ENCODE results near the gene FGGY. TPM values are rescaled to one million over a fixed set of nuclear protein-coding genes. Genes with fewer than 3 reads are reported as not detected.

FGGY gene
- total RNA-seq, 1 experiment from 2014 or later: 17.8 TPM

DNA sequence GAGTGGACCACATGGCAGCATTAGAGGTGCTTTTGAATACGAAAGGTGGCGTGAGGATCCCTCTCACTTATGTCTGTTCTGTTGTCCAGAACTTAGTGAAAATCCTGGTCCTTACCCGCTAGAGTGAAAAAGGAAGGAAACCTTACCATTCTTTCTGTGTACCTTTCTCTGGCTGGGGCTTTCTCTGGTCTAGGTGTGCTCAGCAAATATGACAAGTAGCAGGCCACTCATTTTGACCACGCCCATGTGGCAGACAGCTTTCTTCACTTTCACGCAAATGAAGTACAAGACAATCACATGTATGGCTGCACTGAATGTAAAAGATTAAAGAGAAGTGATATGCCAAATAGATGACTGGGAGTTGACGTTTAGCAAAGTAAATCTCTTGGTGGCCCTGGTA lies 131.9 kb downstream of the FGGY start:
- DNase-seq: no peak
- Histone ChIP-seq H4K20me1 (ENCODE audit: insufficient read depth) (no peaks in the 10 kb centered on the region), H3K4me3 (no peak overlapping the region), H3K4me1 (replicated peaks; ENCODE audit: insufficient read depth) (peaks cover 52% of the 10 kb centered on the region), H3K9me2 (ENCODE audit: insufficient read depth) (no peaks in the 10 kb centered on the region), H3K4me2 (no peak overlapping the region), H3K79me2 (ENCODE audit: low read depth) (no peaks in the 10 kb centered on the region), H3K36me3 (ENCODE audit: low read depth) (no peaks in the 10 kb centered on the region), H2AFZ (no peak overlapping the region), H3K27me3 (ENCODE audit: insufficient read depth, low read depth) (no peaks in the 10 kb centered on the region), H3K9me3 (ENCODE audit: insufficient read depth, low read depth) (peaks cover 9% of the 10 kb centered on the region; the same call in 1 of the 2 replicates), H3K27ac (no peak overlapping the region), H3F3A (ENCODE audit: insufficient read depth, low read depth) (peaks cover 25% of the 10 kb centered on the region)
- ChIA-PET CTCF (no interaction called here), POLR2A (ENCODE audit: unreplicated experiment) (interaction anchor here (0.6 kb wide), 1 partner anchor 701 kb away, joined by 7 read pairs; no protein-coding TSS in a partner anchor)
- TF ChIP-seq, protein P1, sequence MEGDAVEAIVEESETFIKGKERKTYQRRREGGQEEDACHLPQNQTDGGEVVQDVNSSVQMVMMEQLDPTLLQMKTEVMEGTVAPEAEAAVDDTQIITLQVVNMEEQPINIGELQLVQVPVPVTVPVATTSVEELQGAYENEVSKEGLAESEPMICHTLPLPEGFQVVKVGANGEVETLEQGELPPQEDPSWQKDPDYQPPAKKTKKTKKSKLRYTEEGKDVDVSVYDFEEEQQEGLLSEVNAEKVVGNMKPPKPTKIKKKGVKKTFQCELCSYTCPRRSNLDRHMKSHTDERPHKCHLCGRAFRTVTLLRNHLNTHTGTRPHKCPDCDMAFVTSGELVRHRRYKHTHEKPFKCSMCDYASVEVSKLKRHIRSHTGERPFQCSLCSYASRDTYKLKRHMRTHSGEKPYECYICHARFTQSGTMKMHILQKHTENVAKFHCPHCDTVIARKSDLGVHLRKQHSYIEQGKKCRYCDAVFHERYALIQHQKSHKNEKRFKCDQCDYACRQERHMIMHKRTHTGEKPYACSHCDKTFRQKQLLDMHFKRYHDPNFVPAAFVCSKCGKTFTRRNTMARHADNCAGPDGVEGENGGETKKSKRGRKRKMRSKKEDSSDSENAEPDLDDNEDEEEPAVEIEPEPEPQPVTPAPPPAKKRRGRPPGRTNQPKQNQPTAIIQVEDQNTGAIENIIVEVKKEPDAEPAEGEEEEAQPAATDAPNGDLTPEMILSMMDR (conservative IDR thresholded peaks at IDR 0.05): no peak
- no peak for TF ChIP-seq EZH2 (IDR thresholded peaks at IDR 0.05; ENCODE audit: low read depth)
- no TSS peak for BruUV-seq (replicated peaks)
- intact Hi-C loops (cut with micrococcal nuclease; ENCODE audit: unreplicated experiment): loop anchor here (5.0 to 10.0 kb wide), 3 partner anchors 58 to 387 kb away; no protein-coding TSS in a partner anchor

DNA sequence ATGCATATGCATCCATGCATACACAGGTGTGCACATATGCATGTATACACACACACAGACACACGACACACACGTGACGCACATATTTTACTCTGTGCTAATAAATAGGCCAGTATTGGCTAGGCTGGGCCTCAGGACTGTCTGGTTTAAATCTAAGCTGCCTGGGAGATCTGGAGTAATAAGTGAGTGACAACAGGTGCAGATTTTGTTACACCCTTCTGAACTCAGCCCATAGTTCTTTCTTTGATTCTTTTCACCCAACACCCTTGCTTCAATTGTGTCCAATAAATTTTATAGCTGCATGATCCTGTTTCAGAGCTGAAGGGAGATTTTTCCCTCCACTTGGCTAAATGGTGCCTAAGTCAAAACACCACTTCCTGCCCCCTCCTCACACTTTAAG lies 132.8 kb downstream of the FGGY start:
- ChIA-PET POLR2A (ENCODE audit: unreplicated experiment) (no interaction called here), CTCF (no interaction called here)
- Histone ChIP-seq H3K4me2 (no peak overlapping the region), H3K27me3 (ENCODE audit: insufficient read depth, low read depth) (no peaks in the 10 kb centered on the region), H3K79me2 (ENCODE audit: low read depth) (no peaks in the 10 kb centered on the region), H3K9me3 (ENCODE audit: insufficient read depth, low read depth) (peaks cover 9% of the 10 kb centered on the region; the same call in 1 of the 2 replicates), H3K9me2 (ENCODE audit: insufficient read depth) (no peaks in the 10 kb centered on the region), H2AFZ (no peak overlapping the region), H4K20me1 (ENCODE audit: insufficient read depth) (no peaks in the 10 kb centered on the region), H3K27ac (no peak overlapping the region), H3F3A (ENCODE audit: insufficient read depth, low read depth) (peaks cover 25% of the 10 kb centered on the region), H3K36me3 (ENCODE audit: low read depth) (no peaks in the 10 kb centered on the region), H3K4me3 (no peak overlapping the region), H3K4me1 (replicated peaks; ENCODE audit: insufficient read depth) (peaks cover 56% of the 10 kb centered on the region)
- BruUV-seq (replicated peaks): no TSS peak
- intact Hi-C loops (cut with micrococcal nuclease; ENCODE audit: unreplicated experiment): loop anchor here (5.0 to 10.0 kb wide), 4 partner anchors 58 to 547 kb away; no protein-coding TSS in a partner anchor
- DNase-seq: no peak
- TF ChIP-seq, protein P1 (conservative IDR thresholded peaks at IDR 0.05): no peak
- no peak for TF ChIP-seq EZH2 (IDR thresholded peaks at IDR 0.05; ENCODE audit: low read depth)

DNA sequence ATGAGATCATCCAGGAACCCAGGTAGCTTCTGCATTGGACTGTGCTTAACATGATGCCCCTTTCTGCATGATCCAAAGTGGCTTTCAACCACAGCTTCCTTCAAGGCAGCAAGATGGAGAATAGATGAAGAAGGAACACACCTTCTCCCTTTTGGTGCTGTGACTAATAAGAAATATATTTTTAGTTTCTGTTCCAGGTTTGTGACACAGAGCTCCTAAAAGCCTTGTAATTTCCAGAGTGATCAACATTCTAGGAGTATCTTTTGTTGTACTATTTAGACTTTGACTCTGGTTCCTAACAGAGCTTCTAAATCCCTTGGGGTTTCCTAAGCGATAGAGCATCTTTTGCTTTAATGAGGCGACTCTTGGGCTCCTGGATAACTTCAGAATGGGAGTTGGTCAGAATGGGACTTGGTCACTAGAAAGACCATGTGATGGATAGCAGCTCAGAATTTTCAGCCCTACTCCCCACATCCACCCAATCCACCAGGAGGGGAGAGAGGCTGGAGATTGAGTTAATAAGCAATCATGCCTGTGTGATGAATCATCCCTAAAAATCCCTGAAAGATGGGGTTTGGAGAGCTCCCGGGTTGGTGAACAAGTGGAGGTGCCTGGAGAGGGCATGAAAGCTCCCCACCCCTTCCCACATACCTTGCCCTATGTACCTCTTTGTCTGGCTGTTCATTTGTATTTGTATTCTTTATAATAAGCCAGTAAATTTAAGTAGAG lies 134.8 kb downstream of the FGGY start:
- BruUV-seq (replicated peaks): no TSS peak
- H3K79me2 ChIP-seq (ENCODE audit: low read depth): no peaks in the 10 kb centered on the region
- DNase-seq: peak; percentile 21 to 42
- ChIA-PET CTCF (interaction anchor here (0.6 kb wide), 1 partner anchor 271 kb away, joined by 3 read pairs; no protein-coding TSS in a partner anchor), POLR2A (ENCODE audit: unreplicated experiment) (no interaction called here)
- H3K4me2 ChIP-seq: peak overlapping the region; percentile 21; the same call in 1 of the 2 replicates
- intact Hi-C loops (cut with micrococcal nuclease; ENCODE audit: unreplicated experiment): loop anchor here (5.0 kb wide), 1 partner anchor 549 kb away; no protein-coding TSS in a partner anchor
- H3K4me3 ChIP-seq: no peak overlapping the region
- peak overlapping the region; percentile 30; the same call in 1 of the 2 replicates for H3K27ac ChIP-seq
- no peaks in the 10 kb centered on the region for H4K20me1 ChIP-seq (ENCODE audit: insufficient read depth)
- H3K9me3 ChIP-seq (ENCODE audit: insufficient read depth, low read depth): peaks cover 9% of the 10 kb centered on the region; the same call in 1 of the 2 replicates
- H3K9me2 ChIP-seq (ENCODE audit: insufficient read depth): no peaks in the 10 kb centered on the region
- peaks cover 17% of the 10 kb centered on the region for H3F3A ChIP-seq (ENCODE audit: insufficient read depth, low read depth)
- H3K36me3 ChIP-seq (ENCODE audit: low read depth): no peaks in the 10 kb centered on the region
- H3K4me1 ChIP-seq (replicated peaks; ENCODE audit: insufficient read depth): peaks cover 42% of the 10 kb centered on the region
- no peaks in the 10 kb centered on the region for H3K27me3 ChIP-seq (ENCODE audit: insufficient read depth, low read depth)
- TF ChIP-seq, protein P1 (conservative IDR thresholded peaks at IDR 0.05): no peak
- TF ChIP-seq EZH2 (IDR thresholded peaks at IDR 0.05; ENCODE audit: low read depth): no peak
- no peak overlapping the region for H2AFZ ChIP-seq
